ENCODE results near the gene ALPK3. TPM values are rescaled to one million over a fixed set of nuclear protein-coding genes. Genes with fewer than 3 reads are reported as not detected.

Gene ALPK3
- total RNA-seq, 1 donor from 2014 or later: 5.5 TPM

DNA sequence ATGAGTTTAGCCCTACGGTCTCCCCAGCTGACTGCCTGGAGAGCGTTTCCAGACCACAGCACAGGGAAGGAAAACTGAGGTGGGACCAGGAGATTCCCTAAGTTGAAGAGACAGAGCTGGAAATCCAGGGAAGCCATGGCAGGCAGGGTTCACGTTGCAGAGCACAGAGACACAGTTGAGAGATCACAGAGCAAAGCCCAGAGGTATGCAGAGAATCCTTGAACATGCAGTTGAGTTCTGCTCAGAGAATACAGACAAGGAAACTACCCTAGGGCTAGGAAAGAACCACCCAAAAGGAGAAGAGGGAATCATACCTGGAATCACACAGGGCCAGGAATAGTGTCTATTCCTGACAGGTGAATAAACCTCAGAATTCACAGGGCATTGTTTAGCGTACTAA is 81.6 kb downstream of the ALPK3 start:
- no peak for ATAC-seq

DNA sequence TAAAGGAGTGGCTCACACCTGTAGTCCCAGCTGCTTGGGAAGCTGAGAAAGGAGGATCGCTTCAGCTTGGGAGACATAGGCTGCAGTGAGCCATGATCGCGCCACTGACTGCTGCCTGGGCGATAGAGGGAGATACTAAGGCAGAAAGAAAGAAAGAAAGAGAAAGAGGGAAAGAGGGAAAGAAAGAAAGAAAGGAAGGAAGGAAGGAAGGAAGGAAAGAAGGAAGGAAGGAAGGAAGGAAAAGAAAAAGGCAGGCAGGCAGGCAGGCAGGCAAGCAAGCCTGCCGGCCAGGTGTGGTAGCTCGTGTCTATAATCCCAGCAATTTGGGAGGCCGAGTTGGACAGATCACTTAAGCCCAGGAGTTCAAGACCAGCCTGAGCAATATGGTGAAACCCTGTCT is 82.6 kb downstream of the ALPK3 start:
- ATAC-seq: no peak

DNA sequence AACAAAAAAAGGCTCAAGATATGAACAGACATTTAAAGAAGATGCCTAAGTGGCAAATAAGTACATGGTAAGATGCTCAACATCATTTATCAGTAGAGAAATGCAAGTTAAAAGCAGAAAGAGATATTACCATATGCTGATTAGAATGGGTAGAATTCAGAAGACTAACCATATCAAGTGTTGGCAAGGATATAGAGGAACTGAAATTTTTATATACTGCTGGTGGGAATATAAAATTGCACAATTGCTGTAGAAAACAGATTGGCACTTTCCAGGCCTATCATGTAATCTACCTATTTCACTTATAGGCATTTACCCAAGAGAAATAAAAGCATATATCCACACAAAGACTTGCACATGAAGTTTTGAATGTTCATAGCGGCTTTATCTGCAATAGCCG is 84.4 kb downstream of the ALPK3 start:
- ATAC-seq: no peak

DNA sequence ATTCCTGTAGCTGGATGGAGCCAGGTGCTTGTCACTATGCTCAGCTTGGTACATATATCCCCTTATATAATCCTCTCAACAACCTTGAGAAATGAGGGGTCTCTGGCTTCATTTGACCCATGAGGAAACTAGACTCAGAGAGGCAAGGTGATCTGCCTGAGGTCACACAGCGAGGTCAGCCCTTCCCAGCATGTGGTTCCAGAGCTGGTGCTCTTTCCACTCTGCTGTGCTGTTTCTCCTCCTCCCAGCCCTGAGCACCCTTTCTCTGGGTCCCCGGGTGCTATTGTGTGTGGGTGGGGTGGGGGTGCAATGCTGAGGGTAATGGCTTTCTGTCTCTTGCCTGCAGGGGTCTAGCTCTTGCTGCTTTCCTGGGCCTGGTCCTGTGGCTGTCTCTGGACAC is 86.6 kb downstream of the ALPK3 start:
- ATAC-seq: no peak

DNA sequence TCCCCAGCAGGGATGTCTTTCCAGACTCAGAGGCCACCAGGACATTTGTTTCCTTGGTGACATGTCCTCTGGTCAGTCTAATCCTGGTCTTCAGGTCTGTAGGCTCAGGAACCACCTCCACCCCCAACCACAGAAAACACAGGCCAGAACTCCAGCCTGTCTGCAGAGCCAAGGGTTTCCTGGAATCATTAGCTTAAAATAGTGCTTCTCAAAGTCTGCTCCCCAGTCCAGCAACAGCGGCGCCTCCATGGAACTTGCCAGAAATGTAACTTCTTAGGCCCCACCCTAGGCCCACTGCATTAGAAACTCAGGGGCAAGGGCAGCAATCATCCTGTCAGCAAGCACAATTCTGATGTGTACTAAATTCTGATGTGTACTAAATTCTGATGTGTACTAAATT is 87.3 kb downstream of the ALPK3 start:
- no peak for ATAC-seq

DNA sequence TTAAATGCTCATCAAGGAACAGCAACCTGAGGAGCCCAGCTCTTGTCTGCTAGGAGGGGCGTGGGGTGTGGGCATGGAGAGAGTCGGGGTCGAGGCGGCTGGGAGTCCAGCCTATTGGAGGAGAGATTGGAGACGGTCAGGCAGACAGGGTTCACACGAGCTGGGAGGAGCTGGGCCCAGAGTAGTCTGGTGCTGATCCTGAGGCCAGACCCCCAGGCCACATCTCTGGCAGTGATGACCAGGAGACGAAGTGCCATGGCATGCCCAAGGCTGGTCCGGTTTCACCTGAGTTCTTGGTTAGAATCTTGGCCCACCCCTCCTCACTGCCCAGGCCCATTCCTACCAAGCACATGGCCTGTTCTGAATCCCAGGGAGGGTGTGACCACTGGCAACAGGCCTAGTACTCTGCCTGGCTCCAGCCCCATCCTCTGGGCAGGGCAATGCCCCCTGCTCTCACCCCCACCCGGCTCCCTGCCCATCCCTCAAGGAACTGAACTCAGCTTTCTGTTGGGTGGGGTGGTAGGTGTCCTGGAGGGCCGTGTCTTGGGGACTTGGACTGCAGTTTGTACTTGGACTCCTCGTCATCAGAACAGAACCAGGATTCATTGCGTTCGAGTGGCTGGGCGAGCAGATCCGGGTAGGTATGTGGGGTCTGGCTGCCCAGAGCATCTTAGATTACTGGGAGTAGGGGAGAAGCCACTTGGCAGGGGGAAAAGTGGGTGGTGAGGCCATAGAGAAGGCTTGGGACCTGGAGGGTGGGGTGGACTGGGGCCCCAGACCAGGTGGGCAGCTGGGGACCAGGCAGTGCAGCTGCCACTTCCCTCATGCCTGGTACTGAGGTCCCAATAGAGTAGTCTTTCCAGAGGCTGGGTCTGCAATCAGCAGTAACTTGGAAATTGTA is 88.1 kb downstream of the ALPK3 start:
- peak; percentile 38 for ATAC-seq

DNA sequence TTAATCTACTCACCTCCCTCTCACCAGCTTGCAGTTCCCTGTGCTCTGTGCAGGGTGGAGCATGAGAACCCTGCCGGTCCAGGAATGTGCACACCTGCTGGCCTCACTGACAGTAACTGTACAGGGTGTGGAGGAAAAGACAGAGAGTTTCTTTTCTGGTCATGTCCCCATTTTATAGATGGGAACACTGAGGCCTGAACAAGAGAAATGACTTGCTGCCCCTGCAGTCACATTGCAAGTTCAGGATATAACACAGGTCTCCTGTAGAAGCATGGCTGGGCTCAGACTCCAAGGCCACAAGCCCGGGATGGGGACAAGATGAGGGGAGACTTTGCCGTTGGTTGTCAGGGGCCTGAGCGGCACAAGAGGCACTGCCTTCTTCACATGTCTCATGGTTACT is 90.6 kb downstream of the ALPK3 start:
- ATAC-seq: peak; percentile 63

DNA sequence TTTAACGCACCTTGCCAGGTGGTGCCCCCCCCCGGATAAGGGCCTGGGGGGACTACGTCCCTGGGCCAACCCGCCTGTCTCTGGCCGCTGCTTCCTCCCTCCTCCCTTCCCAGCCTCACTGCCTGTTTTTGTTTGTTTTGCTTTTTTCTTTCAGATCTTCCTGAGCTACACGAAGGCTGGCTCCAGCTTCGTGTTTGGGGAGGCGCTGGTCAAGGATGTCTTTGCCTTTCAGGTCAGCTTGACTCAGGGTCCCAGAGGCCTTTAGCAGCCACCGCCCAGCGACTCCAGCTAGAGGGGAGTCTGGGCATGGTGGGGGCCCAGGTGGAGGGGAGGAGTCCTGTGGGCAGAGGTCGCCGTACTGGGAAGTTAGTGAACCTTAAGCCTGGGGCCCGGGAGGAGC is 91.4 kb downstream of the ALPK3 start:
- no peak for ATAC-seq

DNA sequence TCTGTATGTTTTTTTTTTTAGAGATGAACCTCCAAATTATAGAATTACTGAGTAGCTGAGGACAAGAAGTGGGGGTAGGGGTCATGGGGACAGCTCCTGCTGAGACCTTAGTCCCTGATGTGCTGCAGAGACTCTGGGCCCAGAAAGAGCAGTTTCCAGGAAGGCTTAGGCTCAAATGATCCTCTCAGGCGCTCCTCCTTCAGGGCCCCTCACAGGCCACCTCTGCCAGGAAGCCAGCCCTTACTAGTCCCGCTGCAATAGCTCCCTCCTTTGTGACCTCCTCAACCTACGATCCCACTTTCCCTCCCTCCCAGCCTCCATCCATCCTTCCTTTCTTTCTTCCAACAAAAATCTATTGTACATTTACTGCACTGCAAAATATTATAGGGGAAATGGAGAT is 91.9 kb downstream of the ALPK3 start:
- ATAC-seq: no peak

DNA sequence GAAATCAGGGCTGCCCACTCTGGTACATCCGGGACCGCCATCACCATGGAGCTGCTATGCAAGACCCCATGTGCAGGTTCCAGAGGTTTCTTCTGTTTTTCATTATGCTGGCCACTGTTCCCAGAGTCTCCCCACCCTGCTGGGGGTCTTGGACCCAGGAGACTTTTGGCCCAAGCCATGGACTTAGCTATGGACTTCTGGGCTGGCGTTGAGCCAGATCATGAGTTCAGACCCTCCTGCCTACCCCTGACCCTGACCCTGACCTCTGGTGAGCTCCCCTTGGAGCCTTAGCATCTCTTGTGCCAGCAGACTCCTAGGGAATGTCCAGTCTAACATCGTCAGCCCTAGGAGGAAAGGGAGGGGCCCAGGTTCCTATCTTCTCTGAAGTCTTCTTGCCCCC is 92.6 kb downstream of the ALPK3 start:
- ATAC-seq: no peak

DNA sequence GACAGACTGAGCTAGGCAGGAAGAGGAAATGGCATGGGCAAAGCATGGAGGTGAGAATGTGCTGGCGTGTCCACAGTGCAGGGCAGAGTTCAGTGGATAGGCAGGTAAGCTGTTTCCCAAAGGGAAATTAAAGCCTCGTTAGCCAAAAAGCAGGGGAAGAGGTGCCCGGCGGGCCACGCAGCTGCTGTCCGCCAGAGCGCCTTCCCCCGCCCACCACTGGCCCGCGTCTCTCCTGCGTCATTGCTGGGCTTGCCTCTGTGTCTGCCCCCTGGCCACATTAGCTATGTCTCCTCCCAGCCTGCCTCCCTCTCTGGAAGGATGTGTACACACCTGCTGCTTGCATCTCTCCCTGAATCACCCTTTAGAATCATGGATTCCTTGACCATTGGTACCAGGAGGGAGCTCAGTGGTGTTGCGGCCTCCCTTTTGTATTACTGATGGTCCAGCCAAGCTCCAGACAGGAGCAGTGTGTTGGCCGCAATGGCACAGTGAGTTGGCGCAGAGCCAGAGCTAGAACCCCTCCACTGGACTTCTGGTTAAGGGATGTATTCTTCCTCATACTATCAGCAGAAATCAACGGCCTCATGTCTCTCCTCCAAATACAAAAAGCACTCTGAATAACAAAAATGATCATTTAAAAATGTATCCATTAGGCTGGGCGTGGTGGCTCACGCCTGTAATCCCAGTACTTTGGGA is 93.9 kb downstream of the ALPK3 start:
- no peak for ATAC-seq

DNA sequence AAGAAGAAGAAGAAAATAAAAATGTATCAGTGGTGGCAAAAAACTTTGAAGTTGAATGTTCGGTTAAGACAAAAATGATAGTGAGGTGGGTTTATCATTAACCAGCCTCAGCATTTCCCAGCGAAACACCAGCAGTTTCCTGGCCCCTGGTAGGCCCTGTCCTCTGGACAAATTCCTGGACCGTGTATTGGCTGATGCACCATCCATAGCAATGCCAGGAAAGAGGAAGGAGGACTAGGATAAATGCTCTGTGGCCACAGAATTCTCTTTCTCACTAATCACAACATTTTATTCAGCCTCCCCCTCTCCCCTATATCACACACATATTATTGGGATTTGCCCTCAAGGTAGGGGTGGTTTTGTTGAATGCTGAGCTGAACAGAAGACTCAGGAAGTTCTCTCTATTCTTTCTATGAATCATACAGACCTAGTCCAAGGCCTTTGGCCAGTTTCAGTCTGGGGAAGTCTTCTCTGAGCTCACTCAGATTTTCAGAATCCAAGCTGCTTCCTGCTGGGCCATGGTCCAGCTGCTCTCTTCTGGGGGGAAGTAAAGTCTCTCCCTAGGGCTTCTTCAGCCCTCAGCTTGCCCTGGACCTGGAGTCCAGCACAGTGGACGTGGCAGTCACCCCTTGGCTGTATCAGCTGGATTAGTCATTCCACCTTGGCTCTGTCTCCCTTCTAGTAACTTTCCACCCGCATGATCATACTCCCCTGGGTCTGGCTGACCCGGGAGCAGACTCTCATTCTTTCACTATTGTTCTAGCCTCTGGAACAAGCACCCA is 94.9 kb downstream of the ALPK3 start:
- ATAC-seq: peak; percentile 62

DNA sequence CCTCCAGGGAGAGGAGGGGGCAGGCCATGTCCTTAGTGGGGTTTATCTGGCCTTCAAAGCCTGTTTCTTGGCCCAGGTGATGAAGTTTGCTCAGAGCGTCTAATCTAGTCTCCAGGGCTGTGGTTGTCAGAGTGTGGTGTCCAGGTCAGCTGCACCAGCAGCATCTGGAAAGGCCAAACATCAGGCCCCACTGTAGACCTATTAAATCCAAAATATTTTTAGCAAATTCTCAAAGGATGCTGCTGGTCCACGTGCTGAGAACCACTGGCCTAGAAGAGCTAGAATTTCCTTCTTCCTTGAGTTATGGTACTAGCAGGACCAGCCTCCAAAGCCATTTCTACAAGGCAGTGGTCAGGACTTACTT is 96.2 kb downstream of the ALPK3 start:
- no peak for ATAC-seq

DNA sequence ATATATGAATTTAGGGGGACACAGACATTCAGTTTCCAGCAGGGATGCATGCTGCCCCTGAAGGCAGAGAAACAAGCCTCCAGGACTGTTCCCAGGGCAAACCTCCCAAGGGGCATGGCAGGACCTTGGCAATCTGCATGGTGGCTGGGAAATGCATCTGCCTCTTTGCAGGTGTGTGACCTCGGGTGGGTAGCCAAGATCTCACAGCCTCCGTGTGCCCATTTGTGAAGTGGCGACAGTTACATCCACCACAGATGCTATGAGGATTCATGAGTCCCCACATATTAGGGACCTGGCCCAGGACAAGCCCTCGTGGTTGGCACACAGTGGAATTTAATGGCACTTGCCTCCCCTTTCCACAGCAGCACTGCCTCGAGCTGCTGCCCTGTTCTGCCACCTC is 97.2 kb downstream of the ALPK3 start:
- ATAC-seq: no peak

DNA sequence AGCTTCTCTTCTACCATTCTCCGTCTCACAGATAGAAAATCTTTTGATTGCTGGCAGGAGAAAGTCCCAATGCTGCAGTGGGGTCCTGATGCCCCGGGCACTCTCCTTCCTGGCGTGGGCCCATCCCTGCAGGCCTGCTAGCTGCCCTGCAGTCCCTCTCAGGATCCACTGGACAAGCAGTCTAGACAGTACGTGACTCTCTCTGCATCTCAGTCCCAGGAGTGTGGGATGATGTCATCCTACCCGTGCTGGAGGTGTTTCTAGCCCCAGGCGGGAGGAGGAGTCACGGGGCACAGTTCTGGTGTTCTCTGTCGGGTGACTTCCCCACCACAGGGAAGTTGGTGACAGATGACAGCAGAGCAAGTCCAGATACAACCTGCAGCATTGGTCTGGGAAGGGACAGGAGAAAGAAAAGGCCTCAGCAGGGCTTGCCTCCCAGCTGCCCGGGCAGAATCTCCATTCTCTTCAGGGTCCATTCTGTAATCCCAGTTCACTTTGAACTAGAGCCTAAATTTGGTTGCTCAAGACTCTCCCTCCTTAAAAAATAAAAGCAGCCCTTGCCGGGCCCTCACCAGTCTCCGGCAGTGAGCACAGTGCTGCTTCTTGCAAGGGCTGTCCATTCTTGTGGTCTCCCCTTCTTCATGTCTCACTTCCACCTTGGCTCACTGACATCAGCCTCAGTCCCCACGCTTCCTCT is 97.9 kb downstream of the ALPK3 start:
- peak; percentile 93 for ATAC-seq

DNA sequence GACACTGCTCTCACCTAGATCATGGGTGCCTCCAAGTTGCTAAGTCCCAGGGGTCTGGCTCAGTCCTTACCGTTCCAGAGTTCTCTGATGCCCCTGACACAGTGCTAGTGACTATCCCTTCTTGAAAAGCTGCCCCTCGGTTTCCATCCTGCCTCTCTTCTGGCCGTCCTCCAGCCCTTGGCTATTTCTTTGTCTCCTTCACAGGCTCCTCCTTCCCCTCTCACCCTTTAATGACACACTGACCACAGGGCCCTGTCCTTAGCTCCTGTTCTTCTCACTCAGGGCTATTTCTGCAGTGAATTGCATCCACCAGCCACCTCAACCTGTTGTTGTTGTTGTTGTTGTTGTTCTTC is 98.4 kb downstream of the ALPK3 start:
- no peak for ATAC-seq

DNA sequence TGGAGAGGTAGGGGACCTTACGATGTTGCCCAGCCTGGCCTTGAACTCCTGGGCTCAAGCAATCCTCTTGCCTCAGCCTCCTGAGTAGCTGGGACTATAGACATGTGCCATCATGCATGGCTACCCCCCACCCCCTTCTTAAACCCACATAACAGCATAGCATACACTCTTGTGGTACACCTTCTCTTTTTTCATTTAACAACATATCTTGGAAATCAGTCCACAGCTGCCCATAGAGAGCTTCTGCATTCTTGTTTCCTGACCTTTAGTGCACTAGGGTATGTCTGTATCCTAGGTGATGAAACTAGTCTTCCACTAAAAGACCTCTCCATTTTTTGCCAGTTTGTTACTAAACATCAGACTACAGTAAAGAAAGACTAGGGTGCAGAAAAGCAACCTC is 100.3 kb downstream of the ALPK3 start:
- ATAC-seq: no peak

DNA sequence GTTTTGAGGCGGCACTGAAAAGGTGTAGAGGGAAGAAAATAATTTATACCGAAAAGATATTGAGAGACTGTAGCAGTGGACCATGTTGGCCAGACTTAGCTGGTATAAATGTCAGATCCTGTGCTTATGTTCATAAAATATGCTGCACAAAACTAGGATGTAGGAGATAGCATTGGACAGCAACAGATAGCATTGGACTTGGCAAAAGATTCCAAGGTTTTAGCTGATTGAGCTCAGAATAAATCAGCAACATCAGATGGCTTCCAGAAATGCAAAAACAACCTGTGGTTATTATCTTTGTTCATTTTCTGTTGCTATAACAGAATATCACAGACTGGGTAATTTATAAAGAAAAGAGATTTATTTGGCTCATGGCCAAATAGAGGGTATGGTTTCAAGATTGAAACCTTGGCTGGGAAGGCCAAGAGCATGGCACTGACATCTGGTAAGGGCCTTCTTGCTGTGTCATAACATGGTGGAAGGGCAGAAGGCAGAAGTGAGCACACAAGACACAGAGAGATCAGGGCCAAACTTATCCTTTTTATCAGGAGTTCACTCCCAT is 102.0 kb downstream of the ALPK3 start:
- ATAC-seq: no peak

DNA sequence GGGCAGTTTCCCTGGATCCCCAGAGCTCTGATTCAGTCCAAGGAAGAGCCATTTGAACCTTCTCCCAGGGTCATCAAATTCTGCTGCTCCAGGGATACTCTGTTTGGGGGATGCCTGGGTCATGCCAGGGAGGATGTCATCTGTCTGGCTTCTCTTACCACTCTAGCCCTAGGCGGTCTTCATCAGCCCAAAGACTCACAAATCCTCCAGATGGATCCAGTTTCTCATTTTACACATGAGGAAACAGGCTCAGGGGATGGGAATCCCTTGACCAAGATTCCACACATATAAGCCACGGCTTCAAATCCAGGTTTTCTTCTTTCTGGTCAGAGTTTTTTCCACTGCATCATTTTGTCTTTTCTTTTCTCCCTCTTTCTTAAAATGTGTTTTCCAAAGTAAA is 104.0 kb downstream of the ALPK3 start:
- ATAC-seq: no peak

DNA sequence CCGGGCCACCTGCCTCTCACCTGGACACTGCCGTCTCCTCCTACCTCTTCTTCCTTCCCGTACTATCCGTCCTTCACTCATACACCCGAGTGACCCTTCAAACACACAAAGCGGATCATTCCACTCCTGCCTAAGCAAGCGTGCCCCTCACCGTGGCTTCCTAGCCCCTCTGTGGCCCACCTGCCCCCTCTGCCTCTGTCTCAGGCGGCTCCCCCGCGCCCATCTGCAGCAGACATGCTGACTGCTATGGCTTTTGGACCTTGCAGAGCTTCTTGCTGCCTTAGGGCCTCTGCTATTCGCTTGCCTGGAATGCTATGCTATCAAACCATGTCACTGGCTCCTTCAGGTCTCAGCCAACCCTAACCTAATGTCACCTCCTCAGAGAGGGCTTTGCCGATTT is 105.4 kb downstream of the ALPK3 start:
- no peak for ATAC-seq

Data from esophagus mucosa (tissue), 1 donor.